GDM1 (cell line): ENCODE measurements around the gene COL28A1.

Experiments used
- DNase-seq: peaks from one replicate; lab custom pipeline; 2025; lab: John Stamatoyannopoulos, UW

COL28A1 gene

DNA sequence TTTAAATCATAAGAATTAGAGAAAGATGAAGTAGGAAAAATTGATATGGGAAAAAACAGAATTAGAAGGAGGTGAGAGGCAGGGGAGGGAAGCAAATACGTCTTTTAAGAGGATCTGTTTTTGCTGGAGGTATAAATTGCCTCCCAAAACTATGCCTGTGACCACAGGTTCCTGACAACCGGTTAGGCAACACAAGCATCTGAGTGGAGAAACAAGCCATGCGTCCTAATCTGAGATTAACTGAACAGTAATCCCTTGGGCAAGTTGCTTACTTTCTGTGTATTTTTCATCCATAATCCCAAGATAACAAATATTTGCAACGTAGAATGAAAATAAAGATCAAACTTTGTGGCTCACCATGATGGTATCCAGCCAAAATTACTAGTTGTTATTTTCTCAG is 204.2 kb downstream of the COL28A1 start:
- DNase-seq = no peak

- DNase-seq = no peak
Observed at GRCh38 chr7:7330997-7331396, 204.7 kb downstream of the COL28A1 start.

DNA sequence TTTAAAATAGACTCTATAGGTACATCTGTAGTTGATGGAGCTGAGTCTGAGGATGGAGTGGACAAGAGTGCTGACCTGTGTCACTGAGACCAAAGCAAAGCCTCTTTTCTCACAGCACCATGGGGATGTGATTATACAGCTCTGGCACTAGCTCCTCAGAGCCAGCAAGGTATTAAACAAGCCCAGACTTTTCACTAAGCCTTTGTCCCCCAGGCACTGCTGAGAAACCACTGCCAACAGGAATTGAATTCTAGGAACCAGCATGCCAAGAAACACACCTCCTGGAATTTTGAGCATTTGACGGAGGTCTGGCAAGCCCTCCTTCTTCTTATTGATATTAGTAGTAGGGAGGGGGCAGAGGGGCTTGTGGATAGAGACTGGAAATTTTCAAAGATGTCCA is 206.3 kb downstream of the COL28A1 start:
- DNase-seq = no peak

GRCh38 chr7:7327423-7327822 is 208.2 kb downstream of the COL28A1 start:
- DNase-seq = no peak

DNA sequence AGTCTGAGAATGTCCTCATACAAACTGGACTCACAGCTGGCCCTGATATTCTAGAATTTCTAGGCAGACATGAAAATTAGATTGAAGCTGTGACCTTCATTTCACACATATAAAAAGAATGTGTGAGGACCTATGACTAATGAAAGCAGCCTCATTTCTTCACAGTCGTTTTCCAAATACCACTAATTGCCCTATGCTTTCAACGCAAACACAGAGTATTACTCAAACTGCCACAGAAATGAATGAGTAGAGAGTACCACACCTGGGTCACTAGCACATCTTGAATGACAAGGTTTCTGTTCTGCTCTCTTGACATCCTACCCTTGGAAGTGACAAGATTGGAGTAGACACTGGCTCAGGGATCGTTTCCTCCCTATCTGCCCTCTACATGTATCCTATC is 211.0 kb downstream of the COL28A1 start:
- no peak for DNase-seq

DNA sequence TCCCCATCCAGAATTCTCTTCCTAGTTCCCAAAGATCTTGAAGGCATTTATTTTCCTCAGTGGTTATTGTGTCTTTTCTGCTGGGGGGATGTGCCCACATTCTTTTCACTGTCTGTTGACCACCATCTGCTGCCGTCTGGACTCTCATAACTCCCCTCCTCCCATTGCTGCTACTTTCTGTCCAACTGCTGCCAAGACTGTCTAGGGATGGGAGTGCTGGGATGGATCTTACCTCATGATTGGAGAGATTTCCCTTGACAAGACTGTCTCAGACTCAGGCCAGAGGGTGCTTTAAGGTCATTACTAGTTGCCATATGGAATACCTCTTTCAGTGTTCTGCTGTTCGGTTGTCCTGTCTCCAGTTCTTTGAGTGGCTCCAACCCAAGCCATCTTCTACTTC is 211.8 kb downstream of the COL28A1 start:
- DNase-seq = no peak

DNA sequence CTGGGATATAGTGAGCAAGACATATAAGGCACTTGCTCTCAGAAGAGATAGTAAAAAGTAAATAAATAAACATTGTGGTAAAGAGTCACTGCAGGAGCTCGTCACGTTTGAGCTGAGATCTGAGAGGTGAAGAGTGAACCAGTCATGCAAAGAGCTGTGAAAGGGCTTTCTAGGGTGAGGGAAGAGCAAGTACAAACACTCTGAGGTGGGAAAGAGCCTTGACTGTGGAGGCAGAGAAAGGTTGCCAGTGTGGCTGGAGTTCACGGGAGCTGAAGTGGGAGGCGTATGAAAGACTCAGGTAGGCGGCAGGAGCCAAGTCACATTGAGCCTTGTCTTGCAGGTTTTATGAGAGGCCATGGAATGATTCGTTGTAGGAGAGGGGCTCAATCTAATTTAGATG is 212.3 kb downstream of the COL28A1 start:
- DNase-seq = no peak

- DNase-seq = no peak
Observed at GRCh38 chr7:7321681-7322080, 214.0 kb downstream of the COL28A1 start.

GRCh38 chr7:7318601-7319000 is 217.1 kb downstream of the COL28A1 start:
- DNase-seq = no peak

GRCh38 chr7:7317850-7318249 is 217.8 kb downstream of the COL28A1 start:
- DNase-seq = no peak

DNA sequence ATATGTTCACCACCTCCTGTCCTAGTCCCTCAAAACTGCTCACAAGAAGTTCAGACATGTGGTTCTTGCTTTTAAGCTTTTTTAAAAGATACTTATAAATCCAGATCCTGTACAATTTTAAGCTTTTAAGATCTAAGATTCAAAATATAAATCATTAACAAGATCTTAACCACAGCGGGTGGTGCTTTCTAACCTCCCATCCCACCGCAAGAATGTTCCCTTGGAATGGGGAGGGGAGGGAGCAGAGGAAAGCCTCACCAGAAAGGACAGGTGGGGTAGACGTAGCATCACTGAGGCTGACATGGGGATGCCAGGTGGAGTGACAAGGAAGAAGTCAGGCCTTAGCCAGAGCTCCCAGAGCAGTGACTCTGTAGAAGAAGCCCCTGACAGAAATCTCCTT is 219.8 kb downstream of the COL28A1 start:
- DNase-seq = no peak

GRCh38 chr7:7312323-7312722 is 223.3 kb downstream of the COL28A1 start:
- DNase-seq = no peak

GRCh38 chr7:7311001-7311400 is 224.7 kb downstream of the COL28A1 start:
- no peak for DNase-seq

- no peak for DNase-seq
Observed at GRCh38 chr7:7309203-7309602, 226.5 kb downstream of the COL28A1 start.
